Central memory CD8-positive, alpha-beta T cell (primary cell): ENCODE measurements around the gene GLS.

ENCODE experiments used
- ATAC-seq: fragments of 150-1000 bp; cut with Tn5 transposase; replicated peaks from 2 replicates; pipeline ENCODE4 v1.10.0; 2022; ENCODE audit warnings: mild to moderate bottlenecking, moderate FRiP score, moderate number of reproducible peaks; ENCODE audit not compliant: poor library complexity, severe bottlenecking; ENCODE audit errors: extremely low read depth
- DNase-seq, 2 donors: peaks; one replicate each; pipeline ENCODE4 v3.0.0; 2021; ENCODE audit warnings: low spot score in 2 of 2
- H3K27ac Mint-ChIP-seq: one replicate; pipeline ENCODE4 v1.8.0; 2022; ENCODE audit warnings: low read depth, mild to moderate bottlenecking, moderate library complexity, mixed read lengths
- H3K27me3 Mint-ChIP-seq: one replicate; pipeline ENCODE4 v1.8.0; 2022; ENCODE audit warnings: mixed read lengths
- H3K36me3 Mint-ChIP-seq: one replicate; pipeline ENCODE4 v1.8.0; 2022; ENCODE audit warnings: mild to moderate bottlenecking, moderate library complexity, mixed read lengths; ENCODE audit not compliant: insufficient read depth
- H3K4me1 Mint-ChIP-seq: one replicate; pipeline ENCODE4 v1.8.0; 2022; ENCODE audit warnings: mixed read lengths
- H3K4me3 Mint-ChIP-seq: one replicate; pipeline ENCODE4 v1.8.0; 2022; ENCODE audit warnings: mild to moderate bottlenecking, moderate library complexity, mixed read lengths
- H3K9me3 Mint-ChIP-seq: one replicate; pipeline ENCODE4 v1.8.0; 2022; ENCODE audit warnings: mixed read lengths

GLS gene

GRCh38 chr2:190932514-190932913, 51.9 kb downstream of the GLS start:
- Mint-ChIP-seq H3K9me3 (no peaks in the 10 kb centered on the region), H3K27me3 (no peaks in the 10 kb centered on the region), H3K36me3 (peaks cover 38% of the 10 kb centered on the region), H3K4me1 (peaks cover 6% of the 10 kb centered on the region), H3K27ac (no peak overlapping the region), H3K4me3 (no peak overlapping the region)
- DNase-seq (no peak), ATAC-seq (no peak)

- ATAC-seq (no peak), DNase-seq (no peak)
- Mint-ChIP-seq H3K9me3 (no peaks in the 10 kb centered on the region), H3K27ac (no peak overlapping the region), H3K4me1 (peaks cover 6% of the 10 kb centered on the region), H3K4me3 (no peak overlapping the region), H3K27me3 (no peaks in the 10 kb centered on the region), H3K36me3 (peaks cover 32% of the 10 kb centered on the region)
These were observed 52.7 kb downstream of the GLS start for GRCh38 chr2:190933361-190933760.

- Mint-ChIP-seq H3K4me1 (peaks cover 6% of the 10 kb centered on the region), H3K27me3 (no peaks in the 10 kb centered on the region), H3K27ac (no peak overlapping the region), H3K9me3 (no peaks in the 10 kb centered on the region), H3K36me3 (peaks cover 20% of the 10 kb centered on the region), H3K4me3 (no peak overlapping the region)
- ATAC-seq (no peak), DNase-seq (no peak)
These were observed 54.4 kb downstream of the GLS start for GRCh38 chr2:190935054-190935453.

- ATAC-seq (no peak), DNase-seq (no peak)
- H3K36me3 Mint-ChIP-seq, result peaks cover 8% of the 10 kb centered on the region
- no peak overlapping the region for H3K4me3 Mint-ChIP-seq
- H3K4me1 Mint-ChIP-seq, result no peaks in the 10 kb centered on the region
- peak overlapping the region; percentile 36 for H3K27ac Mint-ChIP-seq
- H3K27me3 Mint-ChIP-seq, result no peaks in the 10 kb centered on the region
- no peaks in the 10 kb centered on the region for H3K9me3 Mint-ChIP-seq
These were observed 58.2 kb downstream of the GLS start for GRCh38 chr2:190938771-190939335.

GRCh38 chr2:190940454-190940853, 59.8 kb downstream of the GLS start:
- H3K4me1 Mint-ChIP-seq, result no peaks in the 10 kb centered on the region

GRCh38 chr2:190941571-190941970, 61.0 kb downstream of the GLS start:
- H3K9me3 Mint-ChIP-seq, result no peaks in the 10 kb centered on the region
- H3K4me3 Mint-ChIP-seq, result no peak overlapping the region
- peaks cover 4% of the 10 kb centered on the region for H3K36me3 Mint-ChIP-seq
- no peak overlapping the region for H3K27ac Mint-ChIP-seq
- ATAC-seq (no peak), DNase-seq (no peak)
- peaks cover 3% of the 10 kb centered on the region for H3K4me1 Mint-ChIP-seq
- no peaks in the 10 kb centered on the region for H3K27me3 Mint-ChIP-seq

More at GRCh38 chr2:190940454-190940853, 59.8 kb downstream of the GLS start:
- H3K9me3 Mint-ChIP-seq, result no peaks in the 10 kb centered on the region
- H3K36me3 Mint-ChIP-seq, result peaks cover 4% of the 10 kb centered on the region
- no peak overlapping the region for H3K27ac Mint-ChIP-seq
- DNase-seq (no peak), ATAC-seq (no peak)
- no peaks in the 10 kb centered on the region for H3K27me3 Mint-ChIP-seq
- H3K4me3 Mint-ChIP-seq, result no peak overlapping the region

- H3K27me3 Mint-ChIP-seq, result no peaks in the 10 kb centered on the region
- ATAC-seq (no peak), DNase-seq (no peak)
- no peak overlapping the region for H3K4me3 Mint-ChIP-seq
- no peaks in the 10 kb centered on the region for H3K9me3 Mint-ChIP-seq
- H3K4me1 Mint-ChIP-seq, result peaks cover 9% of the 10 kb centered on the region
- H3K27ac Mint-ChIP-seq, result no peak overlapping the region
- H3K36me3 Mint-ChIP-seq, result peaks cover 2% of the 10 kb centered on the region
These were observed 62.1 kb downstream of the GLS start for GRCh38 chr2:190942697-190943096.

- no peaks in the 10 kb centered on the region for H3K27me3 Mint-ChIP-seq
- DNase-seq (no peak), ATAC-seq (no peak)
- H3K4me1 Mint-ChIP-seq, result peaks cover 12% of the 10 kb centered on the region
- no peaks in the 10 kb centered on the region for H3K9me3 Mint-ChIP-seq
- no peak overlapping the region for H3K4me3 Mint-ChIP-seq
- H3K36me3 Mint-ChIP-seq, result peaks cover 2% of the 10 kb centered on the region
- no peak overlapping the region for H3K27ac Mint-ChIP-seq
These were observed 63.1 kb downstream of the GLS start for GRCh38 chr2:190943706-190944105.

GRCh38 chr2:190947141-190947540, 66.5 kb downstream of the GLS start:
- Mint-ChIP-seq H3K27me3 (no peaks in the 10 kb centered on the region), H3K4me1 (peaks cover 12% of the 10 kb centered on the region), H3K4me3 (no peak overlapping the region), H3K36me3 (no peaks in the 10 kb centered on the region), H3K27ac (no peak overlapping the region), H3K9me3 (no peaks in the 10 kb centered on the region)
- ATAC-seq (no peak), DNase-seq (no peak)

GRCh38 chr2:190947711-190948251, 67.2 kb downstream of the GLS start:
- ATAC-seq, result peak; percentile 84
- Mint-ChIP-seq H3K9me3 (no peaks in the 10 kb centered on the region), H3K27me3 (no peaks in the 10 kb centered on the region), H3K4me1 (peaks cover 12% of the 10 kb centered on the region), H3K27ac (peak overlapping the region; percentile 55), H3K36me3 (no peaks in the 10 kb centered on the region), H3K4me3 (peak overlapping the region; percentile 30)
- DNase-seq, result no peak

- H3K4me1 Mint-ChIP-seq, result peaks cover 12% of the 10 kb centered on the region
- no peak overlapping the region for H3K27ac Mint-ChIP-seq
- ATAC-seq, result no peak
- H3K27me3 Mint-ChIP-seq, result no peaks in the 10 kb centered on the region
- H3K9me3 Mint-ChIP-seq, result no peaks in the 10 kb centered on the region
- no peak for DNase-seq
- no peaks in the 10 kb centered on the region for H3K36me3 Mint-ChIP-seq
- H3K4me3 Mint-ChIP-seq, result no peak overlapping the region
These were observed 68.0 kb downstream of the GLS start for GRCh38 chr2:190948671-190949070.

GRCh38 chr2:190950566-190950991, 70.0 kb downstream of the GLS start:
- DNase-seq (no peak), ATAC-seq (no peak)
- Mint-ChIP-seq H3K27ac (no peak overlapping the region), H3K36me3 (no peaks in the 10 kb centered on the region), H3K4me3 (no peak overlapping the region), H3K9me3 (no peaks in the 10 kb centered on the region), H3K4me1 (peaks cover 13% of the 10 kb centered on the region), H3K27me3 (no peaks in the 10 kb centered on the region)

- no peak for DNase-seq
- no peak for ATAC-seq
- Mint-ChIP-seq H3K9me3 (no peaks in the 10 kb centered on the region), H3K36me3 (peaks cover 6% of the 10 kb centered on the region), H3K4me3 (no peak overlapping the region), H3K4me1 (peaks cover 9% of the 10 kb centered on the region), H3K27ac (no peak overlapping the region), H3K27me3 (no peaks in the 10 kb centered on the region)
These were observed 72.6 kb downstream of the GLS start for GRCh38 chr2:190953257-190953656.
